ENCODE results near the gene TMEM129.

Gene TMEM129

GRCh38 chr4:1728061-1728980 is 7.2 kb upstream of the TMEM129 start:
- DNase-seq (ENCODE audit: low read depth) = no peak
- H3K4me3 ChIP-seq (ENCODE audit: low read depth, low read length) = no peak overlapping the region
- no peak for TF ChIP-seq CTCF (IDR thresholded peaks at IDR 0.05; ENCODE audit: insufficient read depth, low read depth, low read length, missing control alignments)

GRCh38 chr4:1727117-1728031 is 6.3 kb upstream of the TMEM129 start:
- no peak for TF ChIP-seq CTCF (IDR thresholded peaks at IDR 0.05; ENCODE audit: insufficient read depth, low read depth, low read length, missing control alignments)
- no peak overlapping the region for H3K4me3 ChIP-seq (ENCODE audit: low read depth, low read length)
- DNase-seq (ENCODE audit: low read depth) = no peak

GRCh38 chr4:1726146-1726934 is 5.2 kb upstream of the TMEM129 start:
- H3K4me3 ChIP-seq (ENCODE audit: low read depth, low read length) = no peak overlapping the region
- TF ChIP-seq CTCF (IDR thresholded peaks at IDR 0.05; ENCODE audit: insufficient read depth, low read depth, low read length, missing control alignments) = peak; percentile 95
- peak; percentile 89 for DNase-seq (ENCODE audit: low read depth)

GRCh38 chr4:1725521-1725920 is 4.4 kb upstream of the TMEM129 start:
- TF ChIP-seq CTCF (IDR thresholded peaks at IDR 0.05; ENCODE audit: insufficient read depth, low read depth, low read length, missing control alignments) = no peak
- H3K4me3 ChIP-seq (ENCODE audit: low read depth, low read length) = no peak overlapping the region
- DNase-seq (ENCODE audit: low read depth) = no peak

GRCh38 chr4:1723131-1723801 is 2.1 kb upstream of the TMEM129 start:
- no peak for TF ChIP-seq CTCF (IDR thresholded peaks at IDR 0.05; ENCODE audit: insufficient read depth, low read depth, low read length, missing control alignments)
- peak; percentile 65 for DNase-seq (ENCODE audit: low read depth)
- H3K4me3 ChIP-seq (ENCODE audit: low read depth, low read length) = peak overlapping the region; percentile 80
